ENCODE data around the gene KRT25. TPM values are rescaled to one million over a fixed set of nuclear protein-coding genes. Genes with fewer than 3 reads are reported as not detected.

The KRT25 gene, protein sequence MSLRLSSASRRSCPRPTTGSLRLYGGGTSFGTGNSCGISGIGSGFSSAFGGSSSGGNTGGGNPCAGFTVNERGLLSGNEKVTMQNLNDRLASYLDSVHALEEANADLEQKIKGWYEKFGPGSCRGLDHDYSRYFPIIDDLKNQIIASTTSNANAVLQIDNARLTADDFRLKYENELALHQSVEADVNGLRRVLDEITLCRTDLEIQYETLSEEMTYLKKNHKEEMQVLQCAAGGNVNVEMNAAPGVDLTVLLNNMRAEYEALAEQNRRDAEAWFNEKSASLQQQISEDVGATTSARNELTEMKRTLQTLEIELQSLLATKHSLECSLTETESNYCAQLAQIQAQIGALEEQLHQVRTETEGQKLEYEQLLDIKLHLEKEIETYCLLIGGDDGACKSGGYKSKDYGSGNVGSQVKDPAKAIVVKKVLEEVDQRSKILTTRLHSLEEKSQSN
- total RNA-seq: not detected

DNA sequence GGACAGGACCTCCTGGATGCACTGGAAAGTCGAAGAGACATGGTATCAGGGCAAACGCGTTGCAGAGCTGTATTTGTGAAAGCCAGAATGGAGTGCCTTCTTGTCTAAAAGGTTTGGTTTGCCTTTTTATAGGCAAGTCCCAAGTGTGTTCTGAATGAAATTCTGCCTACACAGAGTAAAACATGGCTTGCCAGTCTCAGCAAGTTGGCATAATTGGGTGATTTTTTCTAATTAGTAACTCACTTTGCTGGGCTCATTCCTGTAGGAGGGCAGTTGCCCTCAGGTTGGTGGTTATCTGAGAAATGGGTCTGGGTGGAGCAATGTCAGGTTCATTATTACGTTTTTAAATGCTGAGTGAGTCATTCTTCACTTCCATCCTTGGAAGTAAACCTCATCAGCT lies at the start of gene KRT25:
Gene KRT25 (minus strand): TSS at position 101 of the 400 bp plus-strand sequence. CDS start 60 bp downstream, at position 41.
- no peaks in the 10 kb centered on the region for H3K4me1 Mint-ChIP-seq (ENCODE audit: low read depth)
- ATAC-seq (replicated peaks in 1 of 2) (no peak), DNase-seq (no peak)
- no peak within 1 kb of the TSS for H3K4me3 Mint-ChIP-seq
- H3K27ac Mint-ChIP-seq: no peak within 1 kb of the TSS
- H3K27me3 Mint-ChIP-seq (ENCODE audit: low read depth): peaks cover 54% of the 10 kb centered on the region
- peaks cover 5 to 11% of the 10 kb centered on the region in 2 donors for H3K36me3 Mint-ChIP-seq (ENCODE audit: insufficient read depth in 2 of 2)
- peaks cover 11 to 15% of the 10 kb centered on the region in 2 donors for H3K9me3 Mint-ChIP-seq

DNA sequence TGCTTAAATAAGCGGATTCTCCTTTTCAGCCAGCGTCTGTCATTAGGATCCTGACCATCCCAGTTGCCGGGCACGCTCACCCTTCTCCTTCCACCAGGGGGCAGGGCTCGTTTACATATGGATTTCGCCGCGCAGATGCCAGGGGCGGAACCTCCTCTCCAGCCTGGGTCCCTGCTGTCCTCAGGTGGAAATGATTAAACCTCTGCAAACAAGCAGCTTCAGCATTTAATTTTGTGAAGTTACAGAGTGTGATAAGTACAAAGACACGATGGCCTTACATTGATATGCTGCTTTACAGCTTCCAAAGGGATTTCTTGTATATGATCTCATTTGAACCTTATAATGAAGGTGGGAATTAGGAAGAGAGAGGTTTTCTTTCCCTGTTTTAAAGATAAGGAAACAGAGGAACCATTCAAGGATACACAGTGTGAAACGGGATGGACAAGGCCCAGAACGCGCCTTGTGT lies 48.5 kb upstream of the KRT25 start:
- H3K27ac Mint-ChIP-seq: no peak overlapping the region

GRCh38 chr17:40801157-40801556 lies 46.0 kb upstream of the KRT25 start:
- Mint-ChIP-seq H3K27me3 (ENCODE audit: low read depth) (peaks cover 27% of the 10 kb centered on the region), H3K27ac (no peak overlapping the region), H3K36me3 (ENCODE audit: insufficient read depth in 2 of 2) (no peaks in the 10 kb centered on the region), H3K4me3 (no peak overlapping the region), H3K4me1 (ENCODE audit: low read depth) (no peaks in the 10 kb centered on the region), H3K9me3 (no peaks in the 10 kb centered on the region)
- ATAC-seq (replicated peaks in 1 of 2) (no peak), DNase-seq (no peak)

More for the DNA sequence above, 48.5 kb upstream of the KRT25 start:
- no peaks in the 10 kb centered on the region for H3K9me3 Mint-ChIP-seq
- peaks cover 43% of the 10 kb centered on the region for H3K27me3 Mint-ChIP-seq (ENCODE audit: low read depth)
- H3K4me1 Mint-ChIP-seq (ENCODE audit: low read depth): no peaks in the 10 kb centered on the region
- ATAC-seq (replicated peaks in 1 of 2): peak; percentile 74 to 83
- peak; percentile 76 to 83 for DNase-seq
- H3K36me3 Mint-ChIP-seq (ENCODE audit: insufficient read depth in 2 of 2): no peaks in the 10 kb centered on the region
- no peak overlapping the region for H3K4me3 Mint-ChIP-seq

DNA sequence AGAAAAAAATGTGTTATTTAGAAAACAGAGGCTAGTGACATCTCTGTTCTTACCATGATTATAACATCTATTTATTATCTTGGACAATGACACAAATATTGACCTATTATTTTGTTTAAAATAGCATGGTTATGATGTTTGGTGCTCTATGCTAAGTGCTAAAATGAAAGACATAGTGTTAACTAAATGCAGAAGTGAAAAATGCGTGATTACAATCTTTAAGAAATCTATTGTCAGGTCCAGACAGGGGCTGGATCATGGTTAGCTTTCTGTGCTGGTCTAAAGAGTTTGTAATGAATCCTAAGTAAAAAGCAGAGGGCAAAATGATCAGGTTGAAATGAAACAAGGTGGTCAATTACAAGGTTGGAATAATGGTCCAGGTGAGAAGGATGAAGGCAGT lies 45.2 kb upstream of the KRT25 start:
- Mint-ChIP-seq H3K27ac (no peak overlapping the region), H3K9me3 (no peaks in the 10 kb centered on the region), H3K27me3 (ENCODE audit: low read depth) (peaks cover 32% of the 10 kb centered on the region), H3K4me1 (ENCODE audit: low read depth) (no peaks in the 10 kb centered on the region), H3K4me3 (no peak overlapping the region), H3K36me3 (ENCODE audit: insufficient read depth in 2 of 2) (no peaks in the 10 kb centered on the region)
- no peak for ATAC-seq (replicated peaks in 1 of 2)
- no peak for DNase-seq

- H3K36me3 Mint-ChIP-seq (ENCODE audit: insufficient read depth in 2 of 2): no peaks in the 10 kb centered on the region
- DNase-seq: no peak
- no peak for ATAC-seq (replicated peaks in 1 of 2)
- H3K27ac Mint-ChIP-seq: no peak within 1 kb of the TSS
- H3K27me3 Mint-ChIP-seq (ENCODE audit: low read depth): peaks cover 32% of the 10 kb centered on the region
- no peak within 1 kb of the TSS for H3K4me3 Mint-ChIP-seq
- H3K4me1 Mint-ChIP-seq (ENCODE audit: low read depth): no peaks in the 10 kb centered on the region
- H3K9me3 Mint-ChIP-seq: no peaks in the 10 kb centered on the region
Observed at GRCh38 chr17:40799859-40800258, 44.7 kb upstream of the KRT25 start, which contains the start of gene KRT28. KRT28 (minus strand) TSS chr17:40799959; CDS start chr17:40799893, 66 bp downstream.

DNA sequence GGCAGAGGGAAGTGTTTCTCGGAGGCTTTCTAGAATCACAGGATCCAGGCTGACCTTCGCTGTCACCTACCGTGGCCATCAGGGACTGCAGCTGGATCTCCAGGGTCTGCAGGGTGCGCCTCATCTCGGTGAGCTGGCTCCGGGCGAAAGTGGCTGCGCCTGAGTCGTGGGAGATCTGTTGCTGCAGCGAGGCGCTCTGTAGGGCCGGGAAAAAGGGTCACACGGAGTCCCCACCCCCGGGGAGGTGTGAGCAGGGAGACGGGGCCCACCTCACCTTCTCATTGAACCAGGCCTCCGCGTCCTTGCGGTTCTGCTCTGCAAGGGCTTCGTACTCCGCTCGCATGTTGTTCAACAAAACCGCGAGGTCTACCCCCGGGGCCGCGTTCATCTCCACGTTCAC lies 41.7 kb upstream of the KRT25 start:
- no peak for ATAC-seq (replicated peaks in 1 of 2)
- H3K27me3 Mint-ChIP-seq (ENCODE audit: low read depth): peaks cover 31% of the 10 kb centered on the region

DNA sequence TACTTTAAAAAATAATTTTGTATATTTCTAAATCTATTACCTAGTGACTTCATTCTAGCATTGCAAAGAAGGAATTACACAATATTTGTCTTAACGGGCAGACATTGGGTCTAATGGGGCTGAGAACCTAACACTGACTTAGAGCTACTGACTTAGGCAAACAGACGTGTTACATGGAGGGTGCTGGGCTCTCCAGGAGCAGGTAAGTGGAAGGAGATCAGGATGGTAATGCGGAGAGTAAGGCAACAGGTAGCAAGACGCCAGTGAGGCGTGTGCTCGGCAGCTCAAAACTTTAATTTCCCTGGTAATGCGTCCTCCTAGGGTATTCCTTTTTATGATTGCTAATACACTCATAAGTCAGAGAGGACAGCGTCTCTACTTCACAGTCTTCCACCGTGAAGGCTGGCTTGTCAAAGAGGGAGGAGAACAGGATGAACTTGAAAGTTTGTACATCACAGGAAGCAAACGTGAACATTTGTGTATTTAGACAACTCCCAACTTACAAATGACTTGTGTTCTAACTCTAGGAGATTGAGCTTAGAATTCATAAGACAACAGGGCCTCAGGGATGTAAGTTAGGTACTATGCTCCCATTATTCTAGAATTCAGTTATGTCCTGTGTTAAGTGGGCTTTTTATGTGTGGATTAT lies 40.0 kb upstream of the KRT25 start:
- DNase-seq (no peak), ATAC-seq (replicated peaks in 1 of 2) (no peak)
- H3K36me3 Mint-ChIP-seq (ENCODE audit: insufficient read depth in 2 of 2): no peaks in the 10 kb centered on the region
- no peaks in the 10 kb centered on the region for H3K4me1 Mint-ChIP-seq (ENCODE audit: low read depth)
- peaks cover 31% of the 10 kb centered on the region for H3K27me3 Mint-ChIP-seq (ENCODE audit: low read depth)
- no peak overlapping the region for H3K27ac Mint-ChIP-seq
- no peak overlapping the region for H3K4me3 Mint-ChIP-seq
- no peaks in the 10 kb centered on the region for H3K9me3 Mint-ChIP-seq

More for the DNA sequence above, 41.7 kb upstream of the KRT25 start:
- Mint-ChIP-seq H3K9me3 (no peaks in the 10 kb centered on the region), H3K27ac (no peak overlapping the region), H3K4me3 (no peak overlapping the region), H3K4me1 (ENCODE audit: low read depth) (no peaks in the 10 kb centered on the region), H3K36me3 (ENCODE audit: insufficient read depth in 2 of 2) (no peaks in the 10 kb centered on the region)
- no peak for DNase-seq

DNA sequence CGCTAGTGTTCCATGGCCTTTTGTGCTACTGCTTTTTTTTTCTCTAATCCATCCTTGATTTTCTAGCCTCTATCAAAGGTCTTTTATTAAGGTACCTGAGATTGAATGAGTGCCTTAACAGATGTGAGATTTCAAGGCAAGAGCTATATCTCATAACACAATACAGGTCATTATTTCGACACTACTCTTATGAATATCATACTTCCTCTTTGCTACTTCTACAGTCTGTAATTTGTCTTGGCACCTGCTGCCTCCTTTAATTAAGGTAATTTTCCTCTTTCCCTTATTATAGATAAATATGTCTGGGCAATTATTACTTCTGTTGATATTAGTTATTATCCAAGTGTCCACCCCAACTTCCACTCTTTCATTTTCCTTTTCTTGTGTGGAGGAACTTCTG lies 39.3 kb upstream of the KRT25 start:
- H3K4me1 Mint-ChIP-seq (ENCODE audit: low read depth): no peaks in the 10 kb centered on the region
- H3K27me3 Mint-ChIP-seq (ENCODE audit: low read depth): peaks cover 31% of the 10 kb centered on the region
- H3K4me3 Mint-ChIP-seq: no peak overlapping the region
- no peaks in the 10 kb centered on the region for H3K9me3 Mint-ChIP-seq
- no peaks in the 10 kb centered on the region for H3K36me3 Mint-ChIP-seq (ENCODE audit: insufficient read depth in 2 of 2)
- DNase-seq (no peak), ATAC-seq (replicated peaks in 1 of 2) (no peak)
- no peak overlapping the region for H3K27ac Mint-ChIP-seq

- H3K4me1 Mint-ChIP-seq (ENCODE audit: low read depth): no peaks in the 10 kb centered on the region
- DNase-seq (no peak), ATAC-seq (replicated peaks in 1 of 2) (no peak)
- H3K9me3 Mint-ChIP-seq: no peaks in the 10 kb centered on the region
- H3K4me3 Mint-ChIP-seq: no peak overlapping the region
- no peak overlapping the region for H3K27ac Mint-ChIP-seq
- peaks cover 31% of the 10 kb centered on the region for H3K27me3 Mint-ChIP-seq (ENCODE audit: low read depth)
- no peaks in the 10 kb centered on the region for H3K36me3 Mint-ChIP-seq (ENCODE audit: insufficient read depth in 2 of 2)
Observed at GRCh38 chr17:40793832-40794231, 38.7 kb upstream of the KRT25 start.

DNA sequence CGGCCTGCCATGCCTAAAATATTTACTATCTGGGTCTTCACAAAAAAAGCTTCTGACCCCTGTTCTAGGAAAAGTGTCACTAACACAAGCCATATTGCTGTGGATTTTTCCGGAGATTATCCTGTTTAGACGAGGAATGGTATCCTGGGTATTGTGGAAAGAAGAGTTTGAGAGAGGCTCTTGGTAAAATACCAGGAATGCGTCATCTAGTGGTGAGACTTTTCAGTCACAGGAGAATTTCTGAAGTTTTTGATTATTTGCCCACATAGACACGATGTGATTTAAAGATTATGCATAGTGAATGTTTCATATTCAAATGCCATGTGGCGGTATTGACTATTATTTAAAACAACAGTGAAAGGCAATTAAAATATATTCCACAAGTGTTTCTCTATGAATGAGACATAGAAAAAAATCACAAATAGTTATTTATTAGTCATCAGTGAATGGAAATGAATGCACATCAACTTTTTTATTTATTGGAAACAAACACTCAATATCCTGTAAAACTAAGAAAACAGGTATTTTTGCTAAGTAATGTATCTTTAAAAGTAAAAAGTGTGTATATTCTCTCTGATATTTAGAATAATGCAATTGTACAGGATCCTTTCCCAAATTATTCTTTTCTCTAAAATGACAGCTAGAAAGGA lies 36.8 kb upstream of the KRT25 start:
- no peak overlapping the region for H3K27ac Mint-ChIP-seq
- no peak for ATAC-seq (replicated peaks in 1 of 2)
- peaks cover 31% of the 10 kb centered on the region for H3K27me3 Mint-ChIP-seq (ENCODE audit: low read depth)
- no peaks in the 10 kb centered on the region for H3K9me3 Mint-ChIP-seq
- no peak overlapping the region for H3K4me3 Mint-ChIP-seq
- no peaks in the 10 kb centered on the region for H3K36me3 Mint-ChIP-seq (ENCODE audit: insufficient read depth in 2 of 2)
- no peak for DNase-seq
- no peaks in the 10 kb centered on the region for H3K4me1 Mint-ChIP-seq (ENCODE audit: low read depth)

DNA sequence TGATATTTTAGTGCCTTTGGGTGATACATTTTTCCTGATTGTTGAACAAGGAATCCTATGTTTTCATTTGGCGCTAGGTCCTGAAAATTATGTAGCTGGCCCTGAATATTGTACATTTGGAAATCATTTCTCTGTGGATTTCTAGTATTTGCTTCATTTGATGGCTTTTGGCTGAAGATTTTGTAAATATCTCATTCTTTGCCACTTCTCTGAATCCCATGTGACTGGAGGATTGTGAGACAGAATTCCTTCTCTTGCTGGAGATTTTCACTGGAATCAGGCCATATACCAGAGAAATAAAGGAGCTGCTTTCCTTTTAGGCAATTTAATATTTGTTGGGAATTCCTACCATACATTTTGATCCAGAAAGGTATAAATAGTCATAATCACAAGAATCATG lies 36.0 kb upstream of the KRT25 start:
- no peak overlapping the region for H3K4me3 Mint-ChIP-seq
- no peak overlapping the region for H3K27ac Mint-ChIP-seq
- no peaks in the 10 kb centered on the region for H3K36me3 Mint-ChIP-seq (ENCODE audit: insufficient read depth in 2 of 2)
- H3K27me3 Mint-ChIP-seq (ENCODE audit: low read depth): peaks cover 25% of the 10 kb centered on the region
- no peaks in the 10 kb centered on the region for H3K4me1 Mint-ChIP-seq (ENCODE audit: low read depth)
- DNase-seq (no peak), ATAC-seq (replicated peaks in 1 of 2) (no peak)
- no peaks in the 10 kb centered on the region for H3K9me3 Mint-ChIP-seq

GRCh38 chr17:40782450-40782849 lies 27.3 kb upstream of the KRT25 start, which contains the start of gene KRT27:
KRT27 (minus strand) TSS chr17:40782550; CDS start chr17:40782493, 57 bp downstream.
- H3K27ac Mint-ChIP-seq: no peak within 1 kb of the TSS
- no peaks in the 10 kb centered on the region for H3K9me3 Mint-ChIP-seq
- peaks cover 29% of the 10 kb centered on the region for H3K27me3 Mint-ChIP-seq (ENCODE audit: low read depth)
- H3K36me3 Mint-ChIP-seq (ENCODE audit: insufficient read depth in 2 of 2): no peaks in the 10 kb centered on the region
- DNase-seq (no peak), ATAC-seq (replicated peaks in 1 of 2) (no peak)
- H3K4me3 Mint-ChIP-seq: no peak within 1 kb of the TSS
- peaks cover 9% of the 10 kb centered on the region for H3K4me1 Mint-ChIP-seq (ENCODE audit: low read depth)

Measured in activated T-cell treated with anti-CD3 and anti-CD28 coated beads, Interleukin-2, amount 50 U/mL, for 72 hours (primary cell).